ENCODE data around the gene TMPRSS11D. TPM values are rescaled to one million over a fixed set of nuclear protein-coding genes. Genes with fewer than 3 reads are reported as not detected.

Gene TMPRSS11D
- total RNA-seq, 1 experiment from 2014 or later, result not detected

GRCh38 chr4:67873116-67873515, 10.7 kb downstream of the TMPRSS11D start:
- H3K27me3 ChIP-seq (ENCODE audit: insufficient read depth, low read length), result no peaks in the 10 kb centered on the region
- DNase-seq (ENCODE audit: low read depth, low spot score), result no peak
- H3K9me2 ChIP-seq (ENCODE audit: insufficient read depth), result no peaks in the 10 kb centered on the region
- no peaks in the 10 kb centered on the region for H4K20me1 ChIP-seq (ENCODE audit: insufficient read depth)
- no peak overlapping the region for H3K4me3 ChIP-seq (replicated peaks in 1 of 2; ENCODE audit: low read depth in 1 of 2, low read length in 2 of 2)
- no peak overlapping the region for H3K9ac ChIP-seq (ENCODE audit: low read length)
- no peaks in the 10 kb centered on the region for H3K9me3 ChIP-seq (ENCODE audit: control insufficient read depth in 1 of 2, insufficient read depth in 1 of 2, low read depth in 1 of 2, low read length in 2 of 2)
- no peak overlapping the region for H3K4me2 ChIP-seq (ENCODE audit: low read length)
- ATAC-seq, result no peak
- RAD21 ChIA-PET (ENCODE audit: low non-redundant PET in 1 of 2, low total read pairs in 2 of 2, uncharacterized antibody in 2 of 2, unreplicated experiment in 2 of 2), result no interaction called here
- POLR2A ChIA-PET, result no interaction called here
- no peaks in the 10 kb centered on the region for H3K4me1 ChIP-seq (ENCODE audit: control insufficient read depth in 1 of 2, insufficient read depth in 2 of 2, low read length in 2 of 2)
- BruUV-seq (replicated peaks), result no TSS peak
- H3K36me3 ChIP-seq (ENCODE audit: control insufficient read depth in 1 of 2, insufficient read depth in 2 of 2, low read length in 2 of 2), result no peaks in the 10 kb centered on the region
- H2AFZ ChIP-seq (ENCODE audit: low read depth, low read length, poor library complexity, severe bottlenecking), result no peak overlapping the region
- no peak overlapping the region for H3K27ac ChIP-seq (ENCODE audit: low read depth, low read length)
- CTCF ChIA-PET, result no interaction called here
- intact Hi-C loops (cut with micrococcal nuclease), result loop anchor here (2.0 kb wide), 2 partner anchors 38 to 302 kb away; no protein-coding TSS in a partner anchor
- H3K79me2 ChIP-seq (ENCODE audit: insufficient read depth, low read length), result no peaks in the 10 kb centered on the region
- TF ChIP-seq ZBTB33 (IDR thresholded peaks at IDR 0.05; ENCODE audit: extremely low read depth, insufficient replicate concordance, low read length) (no peak), EGR1 (IDR thresholded peaks at IDR 0.05; ENCODE audit: low read depth) (no peak), POLR2A (IDR thresholded peaks at IDR 0.05; ENCODE audit: borderline replicate concordance, extremely low read depth, insufficient read depth, insufficient read length) (no peak), YY1 (IDR thresholded peaks at IDR 0.05; ENCODE audit: extremely low read depth, insufficient replicate concordance, low read depth, low read length) (no peak), FOSL1 (IDR thresholded peaks at IDR 0.05; ENCODE audit: low read depth) (no peak), CTCF (IDR thresholded peaks at IDR 0.05 in 2 of 3, conservative IDR thresholded peaks at IDR 0.05 in 1 of 3; ENCODE audit: borderline replicate concordance in 1 of 3, insufficient read depth in 1 of 3, low read depth in 2 of 3, low read length in 2 of 3) (no peak), SP1 (IDR thresholded peaks at IDR 0.05; ENCODE audit: low read depth) (no peak), SIN3A (IDR thresholded peaks at IDR 0.05; ENCODE audit: low read depth) (no peak), ZFX (IDR thresholded peaks at IDR 0.05) (no peak), REST (IDR thresholded peaks at IDR 0.05; ENCODE audit: low read depth) (no peak), CEBPB (IDR thresholded peaks at IDR 0.05; ENCODE audit: low read depth) (no peak), TCF7L2 (IDR thresholded peaks at IDR 0.05; ENCODE audit: borderline replicate concordance, extremely low read depth, insufficient read depth, insufficient read length) (no peak), POLR2AphosphoS5 (IDR thresholded peaks at IDR 0.05; ENCODE audit: low read depth, low read length) (no peak), EZH2 (IDR thresholded peaks at IDR 0.05) (no peak), ZNF274 (IDR thresholded peaks at IDR 0.05; ENCODE audit: low read depth, low read length) (no peak)
